WTC11 (cell line): ENCODE measurements around the gene SERP2. TPM values are rescaled to one million over a fixed set of nuclear protein-coding genes. Genes with fewer than 3 reads are reported as not detected.

Experiments
- ATAC-seq: fragments of 200-7000 bp; cut with Tn5 transposase; 2 replicates; pipeline ENCODE4 v1.10.0; 2021; ENCODE audit warnings: mild to moderate bottlenecking, moderate library complexity
- CTCF ChIA-PET: fragments of 300-600 bp; sonication (Branson Sonifier 250); formaldehyde crosslinking; loops from one replicate; lab custom pipeline; 2021; ENCODE audit warnings: antibody characterized with exemption; lab: Charles Lee
- POLR2A ChIA-PET: fragments of 350-600 bp; sonication (Branson Sonifier 250); formaldehyde crosslinking; loops from one replicate; lab custom pipeline; 2021; ENCODE audit warnings: antibody characterized with exemption; lab: Charles Lee
- DNase-seq: peaks from one replicate; pipeline ENCODE4 v3.0.0; 2021; ENCODE audit warnings: low spot score
- H3K27ac Mint-ChIP-seq: 2 replicates; pipeline ENCODE4 v1.8.0; 2021; ENCODE audit warnings: mixed read lengths
- H3K27me3 Mint-ChIP-seq: 2 replicates; pipeline ENCODE4 v1.8.0; 2021; ENCODE audit warnings: low read depth, mild to moderate bottlenecking, moderate library complexity, mixed read lengths
- H3K36me3 Mint-ChIP-seq: 2 replicates; pipeline ENCODE4 v1.8.0; 2021; ENCODE audit warnings: mixed read lengths
- H3K4me1 Mint-ChIP-seq: 2 replicates; pipeline ENCODE4 v1.8.0; 2022; ENCODE audit warnings: mixed read lengths
- H3K4me3 Mint-ChIP-seq: 2 replicates; pipeline ENCODE4 v1.8.0; 2021; ENCODE audit warnings: mild to moderate bottlenecking, moderate library complexity, mixed read lengths
- H3K9me3 Mint-ChIP-seq: 2 replicates; pipeline ENCODE4 v1.8.0; 2021; ENCODE audit warnings: mixed read lengths
- CREM ChIP-seq: sonication (generic); formaldehyde crosslinking; IDR thresholded peaks from 2 replicates; pipeline ENCODE4 v1.8.1; 2022; ENCODE audit warnings: mild to moderate bottlenecking, missing genetic modification reagents, moderate library complexity
- EMX1 ChIP-seq: fragments of 250-450 bp; sonication (Bioruptor Pico); IDR thresholded peaks from 2 replicates; pipeline ENCODE4 v1.8.0; 2021; ENCODE audit warnings: mild to moderate bottlenecking
- ETV6 ChIP-seq: sonication (generic); formaldehyde crosslinking; IDR thresholded peaks from 2 replicates; pipeline ENCODE4 v1.8.1; 2022; ENCODE audit warnings: mild to moderate bottlenecking, missing genetic modification reagents
- FOXP1 ChIP-seq: sonication (generic); formaldehyde crosslinking; IDR thresholded peaks from 2 replicates; pipeline ENCODE4 v1.8.0; 2022; ENCODE audit warnings: missing genetic modification reagents, mild to moderate bottlenecking, moderate library complexity, borderline replicate concordance
- KAT7 ChIP-seq: sonication (generic); formaldehyde crosslinking; IDR thresholded peaks from 2 replicates; pipeline ENCODE4 v1.8.1; 2023; ENCODE audit warnings: missing genetic modification reagents, mild to moderate bottlenecking, borderline replicate concordance
- MXD4 ChIP-seq: fragments of 250-450 bp; sonication (Bioruptor Pico); IDR thresholded peaks from 2 replicates; pipeline ENCODE4 v1.8.0; 2021; ENCODE audit warnings: mild to moderate bottlenecking, moderate library complexity, borderline replicate concordance
- NFATC4 ChIP-seq: fragments of 250-450 bp; sonication (Bioruptor Pico); IDR thresholded peaks from 2 replicates; pipeline ENCODE4 v1.9.0; 2021; ENCODE audit warnings: mild to moderate bottlenecking
- NFYB ChIP-seq: sonication (generic); formaldehyde crosslinking; conservative IDR thresholded peaks from 2 replicates; pipeline ENCODE4 v1.8.0; 2022; ENCODE audit warnings: low read depth, missing genetic modification reagents
- SMAD3 ChIP-seq: sonication (generic); formaldehyde crosslinking; IDR thresholded peaks from 2 replicates; pipeline ENCODE4 v1.8.0; 2022; ENCODE audit warnings: missing genetic modification reagents, mild to moderate bottlenecking, borderline replicate concordance
- SOX15 ChIP-seq: fragments of 250-450 bp; sonication (Bioruptor Pico); IDR thresholded peaks from 2 replicates; pipeline ENCODE4 v1.9.0; 2021; ENCODE audit warnings: mild to moderate bottlenecking
- SP1 ChIP-seq: sonication (generic); formaldehyde crosslinking; conservative IDR thresholded peaks from 2 replicates; pipeline ENCODE4 v1.8.1; 2022; ENCODE audit warnings: missing genetic modification reagents
- TP53 ChIP-seq: sonication (generic); formaldehyde crosslinking; IDR thresholded peaks from 2 replicates; pipeline ENCODE4 v1.8.1; 2023; ENCODE audit warnings: mild to moderate bottlenecking, missing genetic modification reagents
- ZNF232 ChIP-seq: sonication (generic); formaldehyde crosslinking; IDR thresholded peaks from 2 replicates; pipeline ENCODE4 v1.8.0; 2022; ENCODE audit warnings: mild to moderate bottlenecking, missing genetic modification reagents
- ZNF317 ChIP-seq: sonication (generic); formaldehyde crosslinking; IDR thresholded peaks from 2 replicates; pipeline ENCODE4 v1.8.1; 2023; ENCODE audit warnings: low read depth, mild to moderate bottlenecking, moderate library complexity, missing genetic modification reagents, borderline replicate concordance
- ZNF396 ChIP-seq: fragments of 250-450 bp; sonication (Bioruptor Pico); IDR thresholded peaks from 2 replicates; pipeline ENCODE4 v1.8.0; 2021; ENCODE audit warnings: mild to moderate bottlenecking, moderate library complexity, borderline replicate concordance
- total RNA-seq: library from RNA; stranded (reverse); gene quantifications from 3 replicates; pipeline ENCODE4 v1.2.3, GENCODE V29; 2021
- TF ChIP-seq, protein P1 (sequence below): sonication (generic); formaldehyde crosslinking; IDR thresholded peaks from 2 replicates; pipeline ENCODE4 v1.8.0; 2023; ENCODE audit warnings: mild to moderate bottlenecking, missing genetic modification reagents
- TF ChIP-seq, protein P2 (sequence below): sonication (generic); formaldehyde crosslinking; IDR thresholded peaks from 2 replicates; pipeline ENCODE4 v1.8.1; 2022; ENCODE audit warnings: low read depth, missing genetic modification reagents, borderline replicate concordance
- TF ChIP-seq, protein P3 (sequence below): sonication (generic); formaldehyde crosslinking; IDR thresholded peaks from 2 replicates; pipeline ENCODE4 v1.8.0; 2022; ENCODE audit warnings: mild to moderate bottlenecking, missing genetic modification reagents
- TF ChIP-seq, protein P4 (sequence below): fragments of 250-450 bp; sonication (Bioruptor Pico); IDR thresholded peaks from 2 replicates; pipeline ENCODE4 v1.9.0; 2021; ENCODE audit warnings: moderate library complexity, mild to moderate bottlenecking, inconsistent platforms, borderline replicate concordance
- TF ChIP-seq, protein P5 (sequence below): sonication (generic); formaldehyde crosslinking; IDR thresholded peaks from 2 replicates; pipeline ENCODE4 v1.8.0; 2022; ENCODE audit warnings: mild to moderate bottlenecking, missing genetic modification reagents
- TF ChIP-seq, protein P6 (sequence below): fragments of 200-600 bp; IDR thresholded peaks from 2 replicates; pipeline ENCODE4 v1.8.0; 2022; ENCODE audit warnings: antibody characterized with exemption
- TF ChIP-seq, protein P7 (sequence below): sonication (generic); formaldehyde crosslinking; IDR thresholded peaks from 2 replicates; pipeline ENCODE4 v1.8.1; 2022; ENCODE audit warnings: low read depth, mild to moderate bottlenecking, moderate library complexity, missing genetic modification reagents, borderline replicate concordance
- TF ChIP-seq, protein P8 (sequence below): fragments of 250-450 bp; sonication (Bioruptor Pico); IDR thresholded peaks from 2 replicates; pipeline ENCODE4 v1.9.0; 2021; ENCODE audit warnings: mild to moderate bottlenecking

The SERP2 gene
- total RNA-seq, 1 experiment from 2014 or later, result 1.2 TPM

DNA sequence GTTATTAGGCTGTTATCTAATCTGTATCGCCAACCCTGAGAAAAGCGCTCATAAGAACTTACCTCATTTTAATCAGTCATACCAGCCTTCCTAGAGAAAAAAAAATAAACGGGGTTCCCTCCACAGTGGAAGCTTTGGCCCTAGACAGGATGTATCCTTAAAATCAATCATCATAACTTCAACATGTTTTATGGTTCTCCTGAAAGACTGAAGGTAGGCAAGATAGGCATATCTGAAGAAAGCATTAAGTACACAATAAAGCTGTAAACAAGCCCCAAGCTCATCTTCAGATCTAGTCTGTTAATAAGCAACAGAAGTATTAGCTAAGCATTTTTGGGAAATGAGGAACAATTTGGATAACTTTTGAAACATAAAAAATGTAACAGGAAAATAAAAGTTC, 18.7 kb upstream of the SERP2 start (continued):
- no peak for TF ChIP-seq SP1 (CRISPR knock-in tag)
- TF ChIP-seq, protein P1, sequence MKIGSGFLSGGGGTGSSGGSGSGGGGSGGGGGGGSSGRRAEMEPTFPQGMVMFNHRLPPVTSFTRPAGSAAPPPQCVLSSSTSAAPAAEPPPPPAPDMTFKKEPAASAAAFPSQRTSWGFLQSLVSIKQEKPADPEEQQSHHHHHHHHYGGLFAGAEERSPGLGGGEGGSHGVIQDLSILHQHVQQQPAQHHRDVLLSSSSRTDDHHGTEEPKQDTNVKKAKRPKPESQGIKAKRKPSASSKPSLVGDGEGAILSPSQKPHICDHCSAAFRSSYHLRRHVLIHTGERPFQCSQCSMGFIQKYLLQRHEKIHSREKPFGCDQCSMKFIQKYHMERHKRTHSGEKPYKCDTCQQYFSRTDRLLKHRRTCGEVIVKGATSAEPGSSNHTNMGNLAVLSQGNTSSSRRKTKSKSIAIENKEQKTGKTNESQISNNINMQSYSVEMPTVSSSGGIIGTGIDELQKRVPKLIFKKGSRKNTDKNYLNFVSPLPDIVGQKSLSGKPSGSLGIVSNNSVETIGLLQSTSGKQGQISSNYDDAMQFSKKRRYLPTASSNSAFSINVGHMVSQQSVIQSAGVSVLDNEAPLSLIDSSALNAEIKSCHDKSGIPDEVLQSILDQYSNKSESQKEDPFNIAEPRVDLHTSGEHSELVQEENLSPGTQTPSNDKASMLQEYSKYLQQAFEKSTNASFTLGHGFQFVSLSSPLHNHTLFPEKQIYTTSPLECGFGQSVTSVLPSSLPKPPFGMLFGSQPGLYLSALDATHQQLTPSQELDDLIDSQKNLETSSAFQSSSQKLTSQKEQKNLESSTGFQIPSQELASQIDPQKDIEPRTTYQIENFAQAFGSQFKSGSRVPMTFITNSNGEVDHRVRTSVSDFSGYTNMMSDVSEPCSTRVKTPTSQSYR, result no peak
- TF ChIP-seq, protein P2, sequence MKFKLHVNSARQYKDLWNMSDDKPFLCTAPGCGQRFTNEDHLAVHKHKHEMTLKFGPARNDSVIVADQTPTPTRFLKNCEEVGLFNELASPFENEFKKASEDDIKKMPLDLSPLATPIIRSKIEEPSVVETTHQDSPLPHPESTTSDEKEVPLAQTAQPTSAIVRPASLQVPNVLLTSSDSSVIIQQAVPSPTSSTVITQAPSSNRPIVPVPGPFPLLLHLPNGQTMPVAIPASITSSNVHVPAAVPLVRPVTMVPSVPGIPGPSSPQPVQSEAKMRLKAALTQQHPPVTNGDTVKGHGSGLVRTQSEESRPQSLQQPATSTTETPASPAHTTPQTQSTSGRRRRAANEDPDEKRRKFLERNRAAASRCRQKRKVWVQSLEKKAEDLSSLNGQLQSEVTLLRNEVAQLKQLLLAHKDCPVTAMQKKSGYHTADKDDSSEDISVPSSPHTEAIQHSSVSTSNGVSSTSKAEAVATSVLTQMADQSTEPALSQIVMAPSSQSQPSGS (CRISPR knock-in tag), result no peak
- TF ChIP-seq ZNF396, result no peak
- TF ChIP-seq ZNF232 (CRISPR knock-in tag), result no peak
- TF ChIP-seq SOX15 (CRISPR knock-in tag), result no peak

DNA sequence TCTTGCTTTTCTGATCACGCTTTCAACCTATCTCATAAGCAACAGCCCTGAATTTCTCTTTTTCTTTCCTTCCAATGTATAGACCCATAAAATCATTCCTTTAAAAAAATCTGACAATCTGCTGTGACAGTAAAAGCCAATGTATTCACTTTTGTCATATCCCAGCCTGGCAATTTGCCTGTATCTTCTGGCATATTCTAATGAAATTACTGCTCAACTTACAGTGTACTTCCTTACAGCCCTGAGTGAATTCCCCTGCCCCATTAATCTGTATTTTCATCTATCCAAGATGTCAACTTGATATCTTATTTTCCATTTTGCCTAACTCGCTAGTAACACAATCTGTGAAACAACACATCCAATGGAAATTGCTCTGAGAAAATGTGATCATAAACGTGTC, 18.0 kb upstream of the SERP2 start:
- CTCF ChIA-PET, result no interaction called here
- Mint-ChIP-seq H3K27ac (no peak overlapping the region), H3K9me3 (no peaks in the 10 kb centered on the region), H3K4me3 (no peak overlapping the region), H3K4me1 (peaks cover 12% of the 10 kb centered on the region), H3K36me3 (no peaks in the 10 kb centered on the region), H3K27me3 (peaks cover 3% of the 10 kb centered on the region; the same call in 1 of the 2 replicates)
- DNase-seq (no peak), ATAC-seq (no peak)
- POLR2A ChIA-PET, result no interaction called here
- TF ChIP-seq NFYB (no peak), MXD4 (CRISPR knock-in tag) (no peak), NFATC4 (CRISPR knock-in tag) (no peak), KAT7 (CRISPR knock-in tag) (no peak), ETV6 (CRISPR knock-in tag) (no peak), SMAD3 (CRISPR knock-in tag) (no peak), TP53 (no peak), FOXP1 (CRISPR knock-in tag) (no peak), EMX1 (no peak), CREM (CRISPR knock-in tag) (no peak), SP1 (CRISPR knock-in tag) (no peak), ZNF317 (no peak)
- TF ChIP-seq, protein P3, sequence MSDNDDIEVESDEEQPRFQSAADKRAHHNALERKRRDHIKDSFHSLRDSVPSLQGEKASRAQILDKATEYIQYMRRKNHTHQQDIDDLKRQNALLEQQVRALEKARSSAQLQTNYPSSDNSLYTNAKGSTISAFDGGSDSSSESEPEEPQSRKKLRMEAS (CRISPR knock-in tag), result no peak
- TF ChIP-seq, protein P4, sequence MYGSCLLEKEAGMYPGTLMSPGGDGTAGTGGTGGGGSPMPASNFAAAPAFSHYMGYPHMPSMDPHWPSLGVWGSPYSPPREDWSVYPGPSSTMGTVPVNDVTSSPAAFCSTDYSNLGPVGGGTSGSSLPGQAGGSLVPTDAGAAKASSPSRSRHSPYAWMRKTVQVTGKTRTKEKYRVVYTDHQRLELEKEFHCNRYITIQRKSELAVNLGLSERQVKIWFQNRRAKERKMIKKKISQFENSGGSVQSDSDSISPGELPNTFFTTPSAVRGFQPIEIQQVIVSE (CRISPR knock-in tag), result no peak
- TF ChIP-seq, protein P5, sequence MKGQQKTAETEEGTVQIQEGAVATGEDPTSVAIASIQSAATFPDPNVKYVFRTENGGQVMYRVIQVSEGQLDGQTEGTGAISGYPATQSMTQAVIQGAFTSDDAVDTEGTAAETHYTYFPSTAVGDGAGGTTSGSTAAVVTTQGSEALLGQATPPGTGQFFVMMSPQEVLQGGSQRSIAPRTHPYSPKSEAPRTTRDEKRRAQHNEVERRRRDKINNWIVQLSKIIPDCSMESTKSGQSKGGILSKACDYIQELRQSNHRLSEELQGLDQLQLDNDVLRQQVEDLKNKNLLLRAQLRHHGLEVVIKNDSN, result no peak
- TF ChIP-seq, protein P6, sequence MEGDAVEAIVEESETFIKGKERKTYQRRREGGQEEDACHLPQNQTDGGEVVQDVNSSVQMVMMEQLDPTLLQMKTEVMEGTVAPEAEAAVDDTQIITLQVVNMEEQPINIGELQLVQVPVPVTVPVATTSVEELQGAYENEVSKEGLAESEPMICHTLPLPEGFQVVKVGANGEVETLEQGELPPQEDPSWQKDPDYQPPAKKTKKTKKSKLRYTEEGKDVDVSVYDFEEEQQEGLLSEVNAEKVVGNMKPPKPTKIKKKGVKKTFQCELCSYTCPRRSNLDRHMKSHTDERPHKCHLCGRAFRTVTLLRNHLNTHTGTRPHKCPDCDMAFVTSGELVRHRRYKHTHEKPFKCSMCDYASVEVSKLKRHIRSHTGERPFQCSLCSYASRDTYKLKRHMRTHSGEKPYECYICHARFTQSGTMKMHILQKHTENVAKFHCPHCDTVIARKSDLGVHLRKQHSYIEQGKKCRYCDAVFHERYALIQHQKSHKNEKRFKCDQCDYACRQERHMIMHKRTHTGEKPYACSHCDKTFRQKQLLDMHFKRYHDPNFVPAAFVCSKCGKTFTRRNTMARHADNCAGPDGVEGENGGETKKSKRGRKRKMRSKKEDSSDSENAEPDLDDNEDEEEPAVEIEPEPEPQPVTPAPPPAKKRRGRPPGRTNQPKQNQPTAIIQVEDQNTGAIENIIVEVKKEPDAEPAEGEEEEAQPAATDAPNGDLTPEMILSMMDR, result no peak
- TF ChIP-seq, protein P7, sequence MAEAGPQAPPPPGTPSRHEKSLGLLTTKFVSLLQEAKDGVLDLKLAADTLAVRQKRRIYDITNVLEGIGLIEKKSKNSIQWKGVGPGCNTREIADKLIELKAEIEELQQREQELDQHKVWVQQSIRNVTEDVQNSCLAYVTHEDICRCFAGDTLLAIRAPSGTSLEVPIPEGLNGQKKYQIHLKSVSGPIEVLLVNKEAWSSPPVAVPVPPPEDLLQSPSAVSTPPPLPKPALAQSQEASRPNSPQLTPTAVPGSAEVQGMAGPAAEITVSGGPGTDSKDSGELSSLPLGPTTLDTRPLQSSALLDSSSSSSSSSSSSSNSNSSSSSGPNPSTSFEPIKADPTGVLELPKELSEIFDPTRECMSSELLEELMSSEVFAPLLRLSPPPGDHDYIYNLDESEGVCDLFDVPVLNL (CRISPR knock-in tag), result no peak
- TF ChIP-seq, protein P8, sequence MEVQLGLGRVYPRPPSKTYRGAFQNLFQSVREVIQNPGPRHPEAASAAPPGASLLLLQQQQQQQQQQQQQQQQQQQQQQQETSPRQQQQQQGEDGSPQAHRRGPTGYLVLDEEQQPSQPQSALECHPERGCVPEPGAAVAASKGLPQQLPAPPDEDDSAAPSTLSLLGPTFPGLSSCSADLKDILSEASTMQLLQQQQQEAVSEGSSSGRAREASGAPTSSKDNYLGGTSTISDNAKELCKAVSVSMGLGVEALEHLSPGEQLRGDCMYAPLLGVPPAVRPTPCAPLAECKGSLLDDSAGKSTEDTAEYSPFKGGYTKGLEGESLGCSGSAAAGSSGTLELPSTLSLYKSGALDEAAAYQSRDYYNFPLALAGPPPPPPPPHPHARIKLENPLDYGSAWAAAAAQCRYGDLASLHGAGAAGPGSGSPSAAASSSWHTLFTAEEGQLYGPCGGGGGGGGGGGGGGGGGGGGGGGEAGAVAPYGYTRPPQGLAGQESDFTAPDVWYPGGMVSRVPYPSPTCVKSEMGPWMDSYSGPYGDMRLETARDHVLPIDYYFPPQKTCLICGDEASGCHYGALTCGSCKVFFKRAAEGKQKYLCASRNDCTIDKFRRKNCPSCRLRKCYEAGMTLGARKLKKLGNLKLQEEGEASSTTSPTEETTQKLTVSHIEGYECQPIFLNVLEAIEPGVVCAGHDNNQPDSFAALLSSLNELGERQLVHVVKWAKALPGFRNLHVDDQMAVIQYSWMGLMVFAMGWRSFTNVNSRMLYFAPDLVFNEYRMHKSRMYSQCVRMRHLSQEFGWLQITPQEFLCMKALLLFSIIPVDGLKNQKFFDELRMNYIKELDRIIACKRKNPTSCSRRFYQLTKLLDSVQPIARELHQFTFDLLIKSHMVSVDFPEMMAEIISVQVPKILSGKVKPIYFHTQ (CRISPR knock-in tag), result no peak
